Spleen (tissue), 7 donors: Measurements from ENCODE around the gene GMPPB.

Experiments
- POLR2A ChIP-seq, 3 donors: fragments of 450-650 bp; IDR thresholded peaks; one replicate each; pipeline ENCODE4 v1.5.1; 2017; ENCODE audit warnings: antibody characterized with exemption in 3 of 3, mild to moderate bottlenecking in 1 of 3
- POLR2AphosphoS5 ChIP-seq, 3 donors: sonication (generic); formaldehyde crosslinking; IDR thresholded peaks; one replicate each; pipeline ENCODE4 v1.5.1; 2017; ENCODE audit warnings: antibody characterized with exemption in 3 of 3
- TF ChIP-seq, protein P1 (sequence below), 11 experiments: fragments of 200-600 bp in 7 of 11; fragments of 450-650 bp in 4 of 11; sonication (generic) in 4 of 11; IDR thresholded peaks in 8 of 11; conservative IDR thresholded peaks in 3 of 11; 1 replicate in 7 of 11; 2 replicates in 4 of 11; pipeline versions ENCODE4 v1.4.0 to v1.8.0; 2016 to 2021; ENCODE audit warnings: antibody characterized with exemption in 11 of 11, inconsistent platforms in 4 of 11, mild to moderate bottlenecking in 1 of 11
- donor health status: DM: no; HTN: no; CAD: no; lungs with moderate emphysema.
- donor health status: DM: no; HTN: no; CAD: no.
- donor health status: DM: no; HTN: no; CAD: no.

DNA sequence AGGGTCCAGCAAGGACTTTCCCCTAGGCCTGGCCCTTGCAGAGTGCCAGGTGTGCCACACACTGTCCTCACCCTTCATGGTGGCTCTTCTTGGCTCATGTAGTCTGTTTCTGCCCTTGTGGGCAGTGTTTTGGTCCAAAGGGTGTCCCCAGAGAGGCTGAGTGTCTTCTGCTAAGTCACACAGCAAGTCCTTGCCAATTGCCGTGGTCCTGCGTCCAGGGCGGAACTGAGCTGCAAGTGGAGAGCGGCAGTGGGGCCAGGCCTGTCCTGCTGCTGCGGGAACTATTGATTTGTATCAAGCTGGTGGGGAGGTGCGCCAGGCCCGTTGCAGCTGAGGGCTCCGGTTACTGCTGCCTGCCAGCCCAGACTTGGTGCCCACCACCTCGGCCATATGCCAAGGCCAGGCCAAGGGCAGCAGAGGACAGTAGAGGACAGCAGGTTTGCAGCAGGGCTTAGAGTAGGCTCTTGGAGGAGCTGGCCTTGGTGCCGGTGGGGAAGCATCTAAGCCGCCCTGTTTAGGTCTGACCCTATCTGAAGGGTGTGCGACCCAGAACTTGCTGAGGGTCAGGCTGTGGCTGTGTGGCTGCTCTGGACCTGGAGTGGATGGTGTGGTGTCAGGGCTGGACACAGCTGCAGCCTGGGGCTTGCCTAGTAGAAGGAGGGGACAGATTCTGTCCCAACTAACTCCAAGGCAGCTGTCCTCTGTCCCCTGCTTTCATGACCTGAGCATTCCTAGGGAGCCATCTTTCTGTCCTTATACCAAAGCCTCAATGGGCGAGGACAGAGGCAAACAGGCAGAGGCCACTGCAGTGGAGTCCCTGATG lies 8.8 kb downstream of the GMPPB start:
- TF ChIP-seq, protein P1, sequence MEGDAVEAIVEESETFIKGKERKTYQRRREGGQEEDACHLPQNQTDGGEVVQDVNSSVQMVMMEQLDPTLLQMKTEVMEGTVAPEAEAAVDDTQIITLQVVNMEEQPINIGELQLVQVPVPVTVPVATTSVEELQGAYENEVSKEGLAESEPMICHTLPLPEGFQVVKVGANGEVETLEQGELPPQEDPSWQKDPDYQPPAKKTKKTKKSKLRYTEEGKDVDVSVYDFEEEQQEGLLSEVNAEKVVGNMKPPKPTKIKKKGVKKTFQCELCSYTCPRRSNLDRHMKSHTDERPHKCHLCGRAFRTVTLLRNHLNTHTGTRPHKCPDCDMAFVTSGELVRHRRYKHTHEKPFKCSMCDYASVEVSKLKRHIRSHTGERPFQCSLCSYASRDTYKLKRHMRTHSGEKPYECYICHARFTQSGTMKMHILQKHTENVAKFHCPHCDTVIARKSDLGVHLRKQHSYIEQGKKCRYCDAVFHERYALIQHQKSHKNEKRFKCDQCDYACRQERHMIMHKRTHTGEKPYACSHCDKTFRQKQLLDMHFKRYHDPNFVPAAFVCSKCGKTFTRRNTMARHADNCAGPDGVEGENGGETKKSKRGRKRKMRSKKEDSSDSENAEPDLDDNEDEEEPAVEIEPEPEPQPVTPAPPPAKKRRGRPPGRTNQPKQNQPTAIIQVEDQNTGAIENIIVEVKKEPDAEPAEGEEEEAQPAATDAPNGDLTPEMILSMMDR (IDR thresholded peaks at IDR 0.05 in 8 of 11, conservative IDR thresholded peaks at IDR 0.05 in 3 of 11) = no peak
- TF ChIP-seq POLR2A (IDR thresholded peaks at IDR 0.05) = no peak
- TF ChIP-seq POLR2AphosphoS5 (IDR thresholded peaks at IDR 0.05) = no peak
